GM18502 (cell line): ENCODE results near the gene DICER1.
A peak's percentile ranks its signal among the peaks of the same experiment; 100 is the strongest.
"Not testable (repeated sequence)": the region's sequence is repeated elsewhere in the genome, so short reads cannot be mapped to it uniquely, and the experiment has no call there.

Source experiments
- ATAC-seq: cut with Tn5 transposase; IDR thresholded peaks from one replicate; pipeline ENCODE4 v1.9.1; 2021; ENCODE audit warnings: mild to moderate bottlenecking; ENCODE audit not compliant: unreplicated experiment, poor library complexity

Gene DICER1

GRCh38 chr14:95157327-95158189, at the start of gene DICER1:
Gene DICER1, minus strand, starts transcription at chr14:95157529. Its CDS starts 24,071 bp downstream, at chr14:95133458.
- ATAC-seq, result peak; percentile 75

- ATAC-seq, result no peak
Observed at GRCh38 chr14:95206534-95206933, 49.2 kb upstream of the DICER1 start.

- no peak for ATAC-seq
Observed at GRCh38 chr14:95204705-95205104, 47.4 kb upstream of the DICER1 start.

- ATAC-seq, result not testable (repeated sequence)
Observed at GRCh38 chr14:95201745-95202144, 44.4 kb upstream of the DICER1 start.

- no peak for ATAC-seq
Observed at GRCh38 chr14:95200404-95200803, 43.1 kb upstream of the DICER1 start.

GRCh38 chr14:95199298-95199983, 42.1 kb upstream of the DICER1 start:
- no peak for ATAC-seq

- no peak for ATAC-seq
Observed at GRCh38 chr14:95198320-95198719, 41.0 kb upstream of the DICER1 start.

- ATAC-seq, result no peak
Observed at GRCh38 chr14:95197551-95197950, 40.2 kb upstream of the DICER1 start.

GRCh38 chr14:95196826-95197545, 39.7 kb upstream of the DICER1 start:
- no peak for ATAC-seq

- ATAC-seq, result no peak
Observed at GRCh38 chr14:95196268-95196667, 38.9 kb upstream of the DICER1 start.

GRCh38 chr14:95195031-95195430, 37.7 kb upstream of the DICER1 start:
- no peak for ATAC-seq

- ATAC-seq, result no peak
Observed at GRCh38 chr14:95193081-95193480, 35.8 kb upstream of the DICER1 start.

GRCh38 chr14:95192311-95192710, 35.0 kb upstream of the DICER1 start:
- no peak for ATAC-seq

- ATAC-seq, result no peak
Observed at GRCh38 chr14:95191445-95192199, 34.3 kb upstream of the DICER1 start.

- ATAC-seq, result no peak
Observed at GRCh38 chr14:95190857-95191256, 33.5 kb upstream of the DICER1 start.

GRCh38 chr14:95190346-95190840, 33.1 kb upstream of the DICER1 start:
- no peak for ATAC-seq

GRCh38 chr14:95189367-95190132, 32.2 kb upstream of the DICER1 start:
- ATAC-seq, result no peak

GRCh38 chr14:95188380-95188779, 31.1 kb upstream of the DICER1 start:
- no peak for ATAC-seq

- no peak for ATAC-seq
Observed at GRCh38 chr14:95185767-95186392, 28.6 kb upstream of the DICER1 start.
